Neutrophil (primary cell): ENCODE data around the gene KLF13.

Experiments used
- H3K27ac ChIP-seq: fragments of 200-600 bp; sonication (generic); 2 replicates; pipeline ENCODE4 v1.5.1; 2016; ENCODE audit warnings: mild to moderate bottlenecking, moderate library complexity
- H3K27me3 ChIP-seq: fragments of 200-600 bp; sonication (generic); 2 replicates; pipeline ENCODE4 v1.6.0; 2016; ENCODE audit warnings: mild to moderate bottlenecking
- H3K36me3 ChIP-seq: fragments of 200-600 bp; sonication (generic); 2 replicates; pipeline ENCODE4 v1.5.1; 2017
- H3K4me1 ChIP-seq, 2 experiments: fragments of 200-600 bp in 1 of 2; sonication (generic) in 1 of 2; 1 replicate in 1 of 2; 2 replicates in 1 of 2; pipeline versions ENCODE4 v1.5.1 to v1.6.1; 2013 to 2016; ENCODE audit warnings: low read depth in 1 of 2, low read length in 1 of 2, mild to moderate bottlenecking in 1 of 2, moderate library complexity in 1 of 2; ENCODE audit not compliant: control insufficient read depth in 1 of 2, insufficient read depth in 1 of 2
- H3K4me3 ChIP-seq, 2 experiments: fragments of 200-600 bp in 1 of 2; sonication (generic) in 1 of 2; 1 replicate in 1 of 2; 2 replicates in 1 of 2; pipeline ENCODE4 v1.5.1; 2013 to 2016; ENCODE audit warnings: low read depth in 1 of 2, low read length in 1 of 2, mild to moderate bottlenecking in 1 of 2, moderate library complexity in 1 of 2
- H3K9me3 ChIP-seq: fragments of 200-600 bp; sonication (generic); 2 replicates; pipeline ENCODE4 v1.5.1; 2016
- CTCF ChIP-seq: fragments of 200-600 bp; sonication (generic); IDR thresholded peaks from 2 replicates; pipeline ENCODE4 v1.5.1; 2016; ENCODE audit warnings: antibody characterized with exemption

The KLF13 gene

GRCh38 chr15:31317017-31317416 lies 9.6 kb upstream of the KLF13 start:
- no peaks in the 10 kb centered on the region for H3K9me3 ChIP-seq
- H3K4me3 ChIP-seq, result no peak overlapping the region
- H3K27ac ChIP-seq, result no peak overlapping the region
- no peak for TF ChIP-seq CTCF
- H3K36me3 ChIP-seq, result no peaks in the 10 kb centered on the region
- H3K27me3 ChIP-seq, result no peaks in the 10 kb centered on the region
- H3K4me1 ChIP-seq, result peaks cover 22 to 24% of the 10 kb centered on the region in 2 experiments

- TF ChIP-seq CTCF, result no peak
- Histone ChIP-seq H3K27ac (no peak overlapping the region), H3K27me3 (no peaks in the 10 kb centered on the region), H3K4me1 (peaks cover 22 to 24% of the 10 kb centered on the region in 2 experiments), H3K36me3 (no peaks in the 10 kb centered on the region), H3K4me3 (no peak overlapping the region), H3K9me3 (no peaks in the 10 kb centered on the region)
Measured at GRCh38 chr15:31317421-31318327, 9.0 kb upstream of the KLF13 start.

- peaks cover 27% of the 10 kb centered on the region in 2 experiments for H3K4me1 ChIP-seq
- H3K9me3 ChIP-seq, result no peaks in the 10 kb centered on the region
- H3K4me3 ChIP-seq, result no peak overlapping the region
- no peaks in the 10 kb centered on the region for H3K36me3 ChIP-seq
- H3K27me3 ChIP-seq, result no peaks in the 10 kb centered on the region
- TF ChIP-seq CTCF, result no peak
- H3K27ac ChIP-seq, result no peak overlapping the region
Measured at GRCh38 chr15:31318429-31318828, 8.2 kb upstream of the KLF13 start.

GRCh38 chr15:31320022-31320421 lies 6.6 kb upstream of the KLF13 start:
- no peak for TF ChIP-seq CTCF
- H3K4me1 ChIP-seq, result peaks cover 43% of the 10 kb centered on the region in 2 experiments

GRCh38 chr15:31321418-31321817 lies 5.2 kb upstream of the KLF13 start:
- TF ChIP-seq CTCF, result no peak
- Histone ChIP-seq H3K4me3 (no peak overlapping the region), H3K27ac (no peak overlapping the region), H3K27me3 (no peaks in the 10 kb centered on the region), H3K36me3 (no peaks in the 10 kb centered on the region), H3K4me1 (peaks cover 47 to 52% of the 10 kb centered on the region in 2 experiments), H3K9me3 (no peaks in the 10 kb centered on the region)

More at GRCh38 chr15:31320022-31320421, 6.6 kb upstream of the KLF13 start:
- Histone ChIP-seq H3K36me3 (no peaks in the 10 kb centered on the region), H3K4me3 (no peak overlapping the region), H3K9me3 (no peaks in the 10 kb centered on the region), H3K27ac (peak overlapping the region; percentile 75), H3K27me3 (no peaks in the 10 kb centered on the region)
